HepG2 (cell line): ENCODE results near the gene HNRNPA1. TPM values are rescaled to one million over a fixed set of nuclear protein-coding genes. Genes with fewer than 3 reads are reported as not detected.

Source experiments
- ATAC-seq: fragments of 200-7000 bp; cut with Tn5 transposase; 3 replicates; pipeline ENCODE4 v1.9.1; 2020; ENCODE audit warnings: mild to moderate bottlenecking, moderate library complexity
- BruUV-seq: library from RNA; stranded (reverse); fragments of 400-500 nt; replicated peaks from 2 replicates; lab custom pipeline; 2021; lab: Mats Ljungman, UMichigan
- CTCF ChIA-PET: fragments of 300-600 bp; formaldehyde crosslinking; extraction: SDS; loops from one replicate; lab custom pipeline; 2021; ENCODE audit warnings: low total read pairs, inconsistent platforms, low intra/inter-chr PET ratio; lab: Yijun Ruan, JAX
- POLR2A ChIA-PET: fragments of 350-600 bp; sonication (Branson Sonifier 250); formaldehyde crosslinking; loops from one replicate; lab custom pipeline; 2020; ENCODE audit warnings: antibody characterized with exemption, inconsistent platforms; lab: Yijun Ruan, JAX
- DNase-seq: peaks from one replicate; pipeline ENCODE4 v3.0.0-alpha.2; 2015; ENCODE audit warnings: low spot score
- FAIRE-seq: peaks from 3 replicates; lab custom pipeline; 2011; peaks lifted over from hg19 to GRCh38; lab: Jason Lieb, UNC
- H2AFZ ChIP-seq: one replicate; pipeline ENCODE4 v1.6.1; 2011; ENCODE audit warnings: low read length, inconsistent platforms
- H3K27ac ChIP-seq: fragments of 300-600 bp; 3 replicates; pipeline ENCODE4 v1.8.0; 2011; ENCODE audit warnings: mixed run types, mild to moderate bottlenecking, mixed read lengths, low read length, inconsistent platforms; ENCODE audit not compliant: insufficient read depth; ENCODE audit errors: extremely low read length
- H3K27me3 ChIP-seq, 2 experiments: fragments of 200-600 bp in 1 of 2; 2 replicates in 1 of 2; 3 replicates in 1 of 2; pipeline versions ENCODE4 v1.6.0 to v1.8.0; 2011; ENCODE audit warnings: low read length in 2 of 2, mild to moderate bottlenecking in 2 of 2, moderate library complexity in 2 of 2, inconsistent platforms in 1 of 2; ENCODE audit not compliant: insufficient read depth in 2 of 2, control insufficient read depth in 1 of 2
- H3K36me3 ChIP-seq, 2 experiments: fragments of 200-600 bp in 1 of 2; replicated peaks in 1 of 2; 2 replicates in 1 of 2; 3 replicates in 1 of 2; pipeline versions ENCODE4 v1.5.1 to v1.8.0; 2011; ENCODE audit warnings: low read length in 2 of 2, inconsistent platforms in 1 of 2; ENCODE audit not compliant: insufficient read depth in 2 of 2, control insufficient read depth in 1 of 2
- H3K4me1 ChIP-seq: 2 replicates; pipeline ENCODE4 v1.5.1; 2012; ENCODE audit warnings: low read length, inconsistent platforms; ENCODE audit not compliant: insufficient read depth
- H3K4me2 ChIP-seq: 2 replicates; pipeline ENCODE4 v1.6.0; 2011; ENCODE audit warnings: low read depth, low read length, inconsistent platforms
- H3K4me3 ChIP-seq, 3 experiments: fragments of 200-600 bp in 1 of 3; sonication (generic), shearing (Covaris generic) in 1 of 3; replicated peaks in 1 of 3; 2 replicates each; pipeline ENCODE4 v1.5.1; 2011 to 2016; ENCODE audit warnings: low read length in 3 of 3, inconsistent platforms in 2 of 3, low read depth in 2 of 3, mild to moderate bottlenecking in 2 of 3, control low read depth in 1 of 3, mixed read lengths in 1 of 3; ENCODE audit not compliant: insufficient read depth in 1 of 3
- H3K79me2 ChIP-seq: one replicate; pipeline ENCODE4 v1.6.1; 2011; ENCODE audit warnings: low read length, inconsistent platforms; ENCODE audit not compliant: insufficient read depth
- H3K9ac ChIP-seq: 2 replicates; pipeline ENCODE4 v1.6.0; 2011; ENCODE audit warnings: mild to moderate bottlenecking, low read depth, low read length, inconsistent platforms; ENCODE audit not compliant: insufficient read depth
- H3K9me3 ChIP-seq: 2 replicates; pipeline ENCODE4 v1.5.1; 2012; ENCODE audit warnings: mild to moderate bottlenecking, low read length
- H4K20me1 ChIP-seq: 2 replicates; pipeline ENCODE4 v1.6.0; 2011; ENCODE audit warnings: inconsistent platforms, mild to moderate bottlenecking, low read length, moderate library complexity; ENCODE audit not compliant: insufficient read depth
- IRX3 ChIP-seq: sonication (generic); formaldehyde crosslinking; IDR thresholded peaks from 2 replicates; pipeline ENCODE4 v1.8.1; 2023; ENCODE audit warnings: mild to moderate bottlenecking, low read depth, missing genetic modification reagents, borderline replicate concordance
- MTA1 ChIP-seq: sonication (generic); formaldehyde crosslinking; IDR thresholded peaks from 2 replicates; pipeline ENCODE4 v1.4.0; 2020; ENCODE audit warnings: missing genetic modification reagents, mild to moderate bottlenecking, borderline replicate concordance
- ZGPAT ChIP-seq: IDR thresholded peaks from 2 replicates; pipeline ENCODE4 v1.6.1; 2016; ENCODE audit warnings: mild to moderate bottlenecking
- ZIK1 ChIP-seq: sonication (generic); formaldehyde crosslinking; IDR thresholded peaks from 2 replicates; pipeline ENCODE4 v1.5.0; 2020; ENCODE audit warnings: mild to moderate bottlenecking, low read depth, missing genetic modification reagents, borderline replicate concordance
- ZMYM2 ChIP-seq: sonication (generic); formaldehyde crosslinking; IDR thresholded peaks from 2 replicates; pipeline ENCODE4 v1.8.0; 2022; ENCODE audit warnings: mild to moderate bottlenecking, missing genetic modification reagents
- ZNF354B ChIP-seq: sonication (generic); formaldehyde crosslinking; IDR thresholded peaks from 2 replicates; pipeline ENCODE4 v1.8.0; 2022; ENCODE audit warnings: mild to moderate bottlenecking, missing genetic modification reagents
- ZNF619 ChIP-seq: sonication (generic); formaldehyde crosslinking; IDR thresholded peaks from 2 replicates; pipeline ENCODE4 v1.4.0; 2020; ENCODE audit warnings: mild to moderate bottlenecking, missing genetic modification reagents
- WGBS: methylation state at CpG from one replicate; pipeline ENCODE4 v1.1.6; 2017; ENCODE audit warnings: low lambda C conversion rate; 5-methylcytosine and 5-hydroxymethylcytosine counted together
- in situ Hi-C: cut with HindIII; loops from 2 replicates; pipeline ENCODE4 v1.10.0; 2017; ENCODE audit warnings: low pct_unique_long_range_greater_than_20kb; ENCODE audit not compliant: extremely low pct_ligation_motif_present
- intact Hi-C: fragments of 100-400 bp; cut with micrococcal nuclease; formaldehyde crosslinking; loops from one replicate; pipeline ENCODE4 v1.10.0; 2022; ENCODE audit not compliant: unreplicated experiment
- polyA plus RNA-seq, 8 experiments: library from polyadenylated mRNA; depleted of rRNA in 3 of 8; stranded (reverse) in 7 of 8; unstranded in 1 of 8; fragments of >200 nt; fragmentation: Illumina TruSeq in 4 of 8; extraction: Trizol in 4 of 8; gene quantifications; 2 replicates each; pipeline versions ENCODE4 v1.2.1 to v1.2.3, GENCODE V29; 2011 to 2016; ENCODE audit warnings: low read depth in 4 of 8, missing spikeins in 1 of 8, mixed read lengths in 1 of 8; ENCODE audit not compliant: insufficient read depth in 1 of 8
- total RNA-seq, 5 experiments: library from RNA; depleted of rRNA; stranded (reverse); fragments of >200 nt; fragmentation: Illumina TruSeq; extraction: Trizol; gene quantifications; 2 replicates each; pipeline ENCODE4 v1.2.3, GENCODE V29; 2016; ENCODE audit warnings: low read depth in 1 of 5

Gene HNRNPA1
- total and polyA plus RNA-seq, 2 of the 13 experiments (the other 11 are each of a cell fraction or from before 2014, with no cell fraction given), result 535 to 1,820 TPM

GRCh38 chr12:54299515-54300224, 19.1 kb downstream of the HNRNPA1 start:
- Histone ChIP-seq H3K9me3 (no peaks in the 10 kb centered on the region), H3K27me3 (no peaks in the 10 kb centered on the region)
- POLR2A ChIA-PET, result interaction anchor here (1.1 to 14.6 kb wide), 6 partner anchors 10 to 59 kb away, joined by 4 to 176 read pairs (median 18); partner anchors contain the start of genes CBX5, COPZ1 and HNRNPA1
- intact Hi-C loops, result no loop called here
- 65% methylated on average over 8 of the region's 8 CpGs for WGBS
- no peak for TF ChIP-seq ZGPAT (CRISPR knock-in tag)
- no peak for TF ChIP-seq IRX3 (CRISPR knock-in tag)
- no peak for TF ChIP-seq MTA1 (CRISPR knock-in tag)
- no peak for TF ChIP-seq ZNF619 (CRISPR knock-in tag)
- TF ChIP-seq ZIK1 (CRISPR knock-in tag), result no peak
- no peak for TF ChIP-seq ZMYM2 (CRISPR knock-in tag)
- no peak for TF ChIP-seq ZNF354B
- TF ChIP-seq, all 625 proteins: peak for 0
- Histone ChIP-seq H4K20me1 (no peaks in the 10 kb centered on the region), H3K9ac (peak overlapping the region; percentile 79), H3K27ac (peak overlapping the region; percentile 91), H3K4me3 (peak overlapping the region; percentile 56 to 78 (median 63); a peak in 5 of 6 replicates), H3K4me1 (peaks cover 93% of the 10 kb centered on the region), H2AFZ (no peak overlapping the region), H3K36me3 (no peaks in the 10 kb centered on the region), H3K4me2 (peak overlapping the region; percentile 97), H3K79me2 (peaks cover 4% of the 10 kb centered on the region)
- in situ Hi-C loops, result loop anchor here (5.0 kb wide), 1 partner anchor 63 kb away; the partner anchor contains the start of gene GPR84
- ATAC-seq (no peak), FAIRE-seq (peak; percentile 26), DNase-seq (no peak)
- BruUV-seq, result no TSS peak
- CTCF ChIA-PET, result no interaction called here
